Subcutaneous adipose tissue (tissue), 4 donors: ENCODE measurements around the gene FOXP1. TPM values are rescaled to one million over a fixed set of nuclear protein-coding genes. Genes with fewer than 3 reads are reported as not detected.

Source experiments
- CTCF ChIP-seq: fragments of 450-650 bp; IDR thresholded peaks from one replicate; pipeline ENCODE4 v1.5.1; 2016; ENCODE audit warnings: low read depth, mild to moderate bottlenecking, control low read depth, antibody characterized with exemption, moderate library complexity
- total RNA-seq, 4 donors: library from RNA; depleted of rRNA; stranded (reverse); fragments of >200 nt; gene quantifications; one replicate each; pipeline ENCODE4 v1.1.0, GENCODE V29; 2016

FOXP1 gene
- total RNA-seq, 4 donors from 2014 or later = 70.5 to 96.7 (median 88.0) TPM

- TF ChIP-seq CTCF = no peak
Observed at GRCh38 chr3:71616571-71617021, 33.1 kb upstream of the FOXP1 start.

GRCh38 chr3:71614869-71615268 lies 31.3 kb upstream of the FOXP1 start:
- TF ChIP-seq CTCF = no peak

- no peak for TF ChIP-seq CTCF
Observed at GRCh38 chr3:71614426-71614825, 30.9 kb upstream of the FOXP1 start.

GRCh38 chr3:71611099-71611498 lies 27.6 kb upstream of the FOXP1 start:
- TF ChIP-seq CTCF = no peak

GRCh38 chr3:71607364-71607763 lies 23.8 kb upstream of the FOXP1 start:
- no peak for TF ChIP-seq CTCF

GRCh38 chr3:71606582-71606981 lies 23.1 kb upstream of the FOXP1 start:
- TF ChIP-seq CTCF = no peak

- TF ChIP-seq CTCF = no peak
Observed at GRCh38 chr3:71602256-71602655, 18.7 kb upstream of the FOXP1 start.
